Loucy (cell line): ENCODE measurements around the gene PRPSAP1.

ENCODE experiments used
- EZH2phosphoT487 ChIP-seq: fragments of 200-600 bp; IDR thresholded peaks from 2 replicates; pipeline ENCODE4 v1.6.1; 2018; ENCODE audit warnings: antibody characterized with exemption, mild to moderate bottlenecking, moderate library complexity, borderline replicate concordance
- TF ChIP-seq, protein P1 (sequence below): fragments of 200-600 bp; sonication (generic); conservative IDR thresholded peaks from 2 replicates; pipeline ENCODE4 v1.5.1; 2014; ENCODE audit warnings: mild to moderate bottlenecking, antibody characterized with exemption, low read length

DNA sequence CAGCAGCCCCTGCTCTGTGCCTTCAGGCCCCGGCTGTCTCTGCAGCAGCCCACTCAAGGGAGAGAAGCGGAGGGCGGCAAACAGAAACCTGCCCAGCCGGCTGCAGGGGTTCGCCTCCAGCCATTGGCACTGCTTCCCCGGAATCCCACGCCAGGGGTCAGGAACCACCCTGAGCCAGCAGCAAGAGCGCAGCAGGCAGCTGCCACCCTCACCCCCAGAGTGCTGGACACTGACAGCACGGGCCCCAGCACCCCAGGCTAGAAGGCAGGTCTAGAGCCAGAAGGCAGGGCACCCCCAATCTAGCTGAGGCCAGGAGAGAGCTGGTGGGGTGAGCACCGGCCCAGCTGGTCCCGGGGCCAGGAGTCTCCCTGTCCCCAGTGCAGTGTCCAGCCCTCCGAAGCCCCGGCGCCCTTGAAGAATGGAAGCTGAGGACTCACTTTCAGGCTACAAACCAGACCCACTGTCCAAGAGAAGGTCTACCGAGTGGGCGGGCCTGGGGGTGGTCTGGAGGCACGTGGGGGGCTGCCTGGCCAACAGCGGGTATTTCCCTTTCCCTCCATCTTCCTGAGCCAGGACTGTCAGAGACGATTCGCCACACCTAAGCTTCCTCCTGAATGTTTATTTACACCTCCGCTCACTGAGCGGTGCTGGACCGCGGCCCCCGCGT is 80.1 kb downstream of the PRPSAP1 start:
- TF ChIP-seq, protein P1, sequence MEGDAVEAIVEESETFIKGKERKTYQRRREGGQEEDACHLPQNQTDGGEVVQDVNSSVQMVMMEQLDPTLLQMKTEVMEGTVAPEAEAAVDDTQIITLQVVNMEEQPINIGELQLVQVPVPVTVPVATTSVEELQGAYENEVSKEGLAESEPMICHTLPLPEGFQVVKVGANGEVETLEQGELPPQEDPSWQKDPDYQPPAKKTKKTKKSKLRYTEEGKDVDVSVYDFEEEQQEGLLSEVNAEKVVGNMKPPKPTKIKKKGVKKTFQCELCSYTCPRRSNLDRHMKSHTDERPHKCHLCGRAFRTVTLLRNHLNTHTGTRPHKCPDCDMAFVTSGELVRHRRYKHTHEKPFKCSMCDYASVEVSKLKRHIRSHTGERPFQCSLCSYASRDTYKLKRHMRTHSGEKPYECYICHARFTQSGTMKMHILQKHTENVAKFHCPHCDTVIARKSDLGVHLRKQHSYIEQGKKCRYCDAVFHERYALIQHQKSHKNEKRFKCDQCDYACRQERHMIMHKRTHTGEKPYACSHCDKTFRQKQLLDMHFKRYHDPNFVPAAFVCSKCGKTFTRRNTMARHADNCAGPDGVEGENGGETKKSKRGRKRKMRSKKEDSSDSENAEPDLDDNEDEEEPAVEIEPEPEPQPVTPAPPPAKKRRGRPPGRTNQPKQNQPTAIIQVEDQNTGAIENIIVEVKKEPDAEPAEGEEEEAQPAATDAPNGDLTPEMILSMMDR, result no peak
- TF ChIP-seq EZH2phosphoT487, result no peak
